GM21619 (cell line): ENCODE results near the gene FGF9.

Experiments used
- ATAC-seq: cut with Tn5 transposase; IDR thresholded peaks from one replicate; pipeline ENCODE4 v1.9.1; 2021; ENCODE audit not compliant: unreplicated experiment

FGF9 gene

GRCh38 chr13:21752501-21752900 is 81.6 kb downstream of the FGF9 start:
- no peak for ATAC-seq

- ATAC-seq, result no peak
Observed at GRCh38 chr13:21753117-21753729, 82.3 kb downstream of the FGF9 start.
